Fibroblast of pulmonary artery (primary cell): Measurements from ENCODE around the gene ARHGAP15.

ENCODE experiments used
- DNase-seq: peaks from one replicate; pipeline ENCODE4 v3.0.0-alpha.2; 2010; ENCODE audit warnings: low read depth
- H3K4me3 ChIP-seq: replicated peaks from 2 replicates; pipeline ENCODE4 v1.5.1; 2011; ENCODE audit warnings: low read depth, mild to moderate bottlenecking, control low read depth, low read length, moderate library complexity
- TF ChIP-seq, protein P1 (sequence below): IDR thresholded peaks from 2 replicates; pipeline ENCODE4 v1.5.1; 2011; ENCODE audit warnings: mild to moderate bottlenecking, control low read depth, low read length, inconsistent platforms; ENCODE audit errors: missing control alignments

ARHGAP15 gene

DNA sequence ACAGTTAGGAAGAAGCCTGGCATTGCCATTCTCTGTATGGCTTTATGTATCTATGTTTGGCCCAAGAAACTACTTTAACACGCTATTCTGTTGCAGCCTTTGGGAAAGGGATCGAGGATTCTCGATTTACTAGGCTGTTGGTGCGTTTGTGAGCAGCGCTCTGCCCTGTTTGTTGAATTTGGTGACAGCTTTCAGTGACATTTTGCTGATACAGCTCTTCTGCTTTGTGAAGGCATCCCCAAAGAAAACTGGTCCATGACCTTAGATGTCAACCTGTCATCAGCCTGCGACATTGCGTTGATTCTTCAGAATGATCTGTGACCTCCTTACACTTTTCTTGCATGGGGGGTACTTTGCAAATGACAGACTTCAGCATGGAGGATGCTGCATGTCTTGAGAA, 431.5 kb downstream of the ARHGAP15 start:
- DNase-seq, result no peak
- TF ChIP-seq, protein P1, sequence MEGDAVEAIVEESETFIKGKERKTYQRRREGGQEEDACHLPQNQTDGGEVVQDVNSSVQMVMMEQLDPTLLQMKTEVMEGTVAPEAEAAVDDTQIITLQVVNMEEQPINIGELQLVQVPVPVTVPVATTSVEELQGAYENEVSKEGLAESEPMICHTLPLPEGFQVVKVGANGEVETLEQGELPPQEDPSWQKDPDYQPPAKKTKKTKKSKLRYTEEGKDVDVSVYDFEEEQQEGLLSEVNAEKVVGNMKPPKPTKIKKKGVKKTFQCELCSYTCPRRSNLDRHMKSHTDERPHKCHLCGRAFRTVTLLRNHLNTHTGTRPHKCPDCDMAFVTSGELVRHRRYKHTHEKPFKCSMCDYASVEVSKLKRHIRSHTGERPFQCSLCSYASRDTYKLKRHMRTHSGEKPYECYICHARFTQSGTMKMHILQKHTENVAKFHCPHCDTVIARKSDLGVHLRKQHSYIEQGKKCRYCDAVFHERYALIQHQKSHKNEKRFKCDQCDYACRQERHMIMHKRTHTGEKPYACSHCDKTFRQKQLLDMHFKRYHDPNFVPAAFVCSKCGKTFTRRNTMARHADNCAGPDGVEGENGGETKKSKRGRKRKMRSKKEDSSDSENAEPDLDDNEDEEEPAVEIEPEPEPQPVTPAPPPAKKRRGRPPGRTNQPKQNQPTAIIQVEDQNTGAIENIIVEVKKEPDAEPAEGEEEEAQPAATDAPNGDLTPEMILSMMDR, result no peak
- no peak overlapping the region for H3K4me3 ChIP-seq

DNA sequence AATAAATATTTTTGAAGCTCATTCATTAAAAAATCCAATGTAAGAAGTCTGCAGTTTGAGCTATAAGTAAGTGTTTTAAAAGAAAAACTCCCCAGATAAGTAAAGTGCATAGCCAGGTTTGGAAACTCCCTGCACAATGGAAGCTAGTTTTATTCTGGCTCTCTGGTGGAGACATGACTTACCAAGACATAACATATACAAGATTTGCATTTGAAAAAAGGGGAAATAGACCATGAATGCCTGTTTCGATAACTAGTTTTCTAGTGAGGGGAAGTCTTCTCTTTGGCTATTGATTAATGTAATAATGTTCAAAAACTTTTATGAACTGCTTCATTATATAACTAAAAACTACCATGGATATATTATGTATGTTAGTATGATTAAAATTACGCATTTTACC, 435.2 kb downstream of the ARHGAP15 start:
- TF ChIP-seq, protein P1, result no peak
- no peak overlapping the region for H3K4me3 ChIP-seq
- DNase-seq, result no peak

DNA sequence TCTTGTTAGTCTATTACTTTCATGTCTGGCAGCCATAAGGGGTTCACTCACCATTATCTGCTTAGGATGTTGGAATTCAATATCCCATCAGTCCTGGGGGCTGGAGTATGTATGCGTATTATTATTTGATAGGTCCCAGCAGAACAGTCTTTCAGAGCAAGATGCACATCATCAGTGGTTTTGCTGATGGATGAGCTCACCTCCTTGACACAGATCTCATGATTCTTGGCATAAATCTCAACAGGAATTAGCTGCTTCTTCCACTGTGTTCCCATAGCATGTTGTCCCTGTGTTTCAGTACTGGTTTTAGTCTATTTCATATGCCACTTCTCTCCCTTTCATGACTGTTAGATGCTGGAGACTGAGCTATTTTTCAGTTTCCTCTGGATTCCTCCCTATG, 442.5 kb downstream of the ARHGAP15 start:
- no peak for DNase-seq
- no peak overlapping the region for H3K4me3 ChIP-seq
- TF ChIP-seq, protein P1, result no peak

DNA sequence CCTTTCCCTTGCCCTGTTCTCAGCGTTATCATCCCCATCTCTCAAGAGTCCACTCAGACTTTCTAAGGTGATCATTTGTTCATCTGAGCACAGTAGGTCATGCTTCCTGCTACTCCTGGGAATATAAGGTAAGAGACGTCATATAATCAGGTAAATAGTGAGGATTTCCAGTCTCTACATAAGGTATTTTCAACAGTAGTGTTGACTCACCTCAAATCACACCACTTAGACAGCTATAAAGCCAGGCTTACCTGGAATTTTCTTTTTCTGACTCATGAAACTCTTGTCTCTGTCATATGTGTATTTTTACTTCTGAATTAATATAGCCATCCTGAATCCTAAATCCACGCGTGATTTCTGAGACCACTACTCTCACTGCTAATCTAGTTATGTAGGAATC, 443.2 kb downstream of the ARHGAP15 start:
- DNase-seq, result no peak
- TF ChIP-seq, protein P1, result no peak

DNA sequence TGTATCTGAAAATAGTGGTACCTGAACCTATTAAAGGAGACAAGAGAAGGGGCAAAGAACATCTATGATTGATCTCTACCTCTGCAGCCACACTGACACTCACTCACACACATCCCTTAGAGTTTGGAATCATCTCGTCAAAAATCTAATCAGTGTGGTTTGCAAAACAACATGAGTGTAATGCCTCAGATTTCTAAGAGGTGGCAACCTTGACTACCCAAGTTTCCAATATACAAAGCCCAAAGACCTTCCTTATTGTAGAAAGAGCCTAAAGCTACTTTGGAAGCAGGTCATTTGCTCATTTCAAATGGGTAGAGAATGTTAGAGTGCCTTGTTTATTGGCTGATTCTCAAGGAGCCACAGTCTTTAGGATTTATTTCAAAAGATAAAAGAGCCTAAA, 444.9 kb downstream of the ARHGAP15 start:
- TF ChIP-seq, protein P1, result peak; percentile 5
- H3K4me3 ChIP-seq, result no peak overlapping the region
- no peak for DNase-seq

More for the DNA sequence above, 443.2 kb downstream of the ARHGAP15 start:
- no peak overlapping the region for H3K4me3 ChIP-seq

DNA sequence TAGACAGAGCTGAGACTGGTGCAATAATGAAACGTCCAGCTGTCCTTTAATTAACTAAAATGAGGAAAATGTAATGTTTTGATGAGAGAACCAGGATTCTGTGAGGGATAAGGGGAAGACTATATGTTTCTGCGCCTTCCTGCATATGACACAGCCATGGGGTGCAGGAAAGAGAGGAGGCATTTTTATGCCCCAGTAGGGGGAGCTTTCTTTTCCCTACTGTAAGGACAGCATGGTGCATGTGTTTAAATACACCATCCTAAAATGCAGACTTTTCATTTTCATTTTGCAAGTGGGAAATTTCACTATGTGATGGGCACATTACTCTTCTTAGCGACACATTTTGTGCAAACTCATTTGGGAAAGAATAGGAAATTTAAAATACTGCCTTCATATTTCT, 446.1 kb downstream of the ARHGAP15 start:
- peak; percentile 28 for DNase-seq
- TF ChIP-seq, protein P1, result peak; percentile 51
- H3K4me3 ChIP-seq, result no peak overlapping the region

DNA sequence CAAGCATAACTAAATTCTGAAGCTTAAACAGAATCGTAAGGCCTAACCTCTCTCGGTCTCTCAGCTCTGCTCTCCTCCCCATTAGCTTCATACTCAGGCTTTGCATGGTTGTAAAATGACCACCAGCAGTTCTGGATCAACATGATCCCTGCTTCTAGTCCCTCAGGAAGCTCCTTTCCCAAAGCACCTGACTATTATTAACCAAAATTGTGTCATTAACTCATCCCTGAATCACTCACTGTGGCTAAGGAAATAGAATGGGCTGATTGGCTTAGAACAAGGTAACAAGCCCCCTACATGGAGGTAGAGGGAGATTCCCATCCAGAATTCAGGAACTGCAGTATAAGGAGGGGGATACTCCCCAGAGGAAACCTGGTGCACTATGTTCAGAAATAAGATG, 448.3 kb downstream of the ARHGAP15 start:
- TF ChIP-seq, protein P1, result no peak
- H3K4me3 ChIP-seq, result no peak overlapping the region
- no peak for DNase-seq
